Measurements from ENCODE around the gene HRH3. TPM values are rescaled to one million over a fixed set of nuclear protein-coding genes. Genes with fewer than 3 reads are reported as not detected.

Gene HRH3
- total RNA-seq, 6 donors from 2014 or later: not detected

- H3K27ac ChIP-seq: no peak overlapping the region
- no peak for TF ChIP-seq POLR2AphosphoS5 (IDR thresholded peaks at IDR 0.05)
- no peak for TF ChIP-seq EP300 (IDR thresholded peaks at IDR 0.05)
- TF ChIP-seq POLR2A (IDR thresholded peaks at IDR 0.05): no peak
- TF ChIP-seq, protein P1, sequence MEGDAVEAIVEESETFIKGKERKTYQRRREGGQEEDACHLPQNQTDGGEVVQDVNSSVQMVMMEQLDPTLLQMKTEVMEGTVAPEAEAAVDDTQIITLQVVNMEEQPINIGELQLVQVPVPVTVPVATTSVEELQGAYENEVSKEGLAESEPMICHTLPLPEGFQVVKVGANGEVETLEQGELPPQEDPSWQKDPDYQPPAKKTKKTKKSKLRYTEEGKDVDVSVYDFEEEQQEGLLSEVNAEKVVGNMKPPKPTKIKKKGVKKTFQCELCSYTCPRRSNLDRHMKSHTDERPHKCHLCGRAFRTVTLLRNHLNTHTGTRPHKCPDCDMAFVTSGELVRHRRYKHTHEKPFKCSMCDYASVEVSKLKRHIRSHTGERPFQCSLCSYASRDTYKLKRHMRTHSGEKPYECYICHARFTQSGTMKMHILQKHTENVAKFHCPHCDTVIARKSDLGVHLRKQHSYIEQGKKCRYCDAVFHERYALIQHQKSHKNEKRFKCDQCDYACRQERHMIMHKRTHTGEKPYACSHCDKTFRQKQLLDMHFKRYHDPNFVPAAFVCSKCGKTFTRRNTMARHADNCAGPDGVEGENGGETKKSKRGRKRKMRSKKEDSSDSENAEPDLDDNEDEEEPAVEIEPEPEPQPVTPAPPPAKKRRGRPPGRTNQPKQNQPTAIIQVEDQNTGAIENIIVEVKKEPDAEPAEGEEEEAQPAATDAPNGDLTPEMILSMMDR (IDR thresholded peaks at IDR 0.05): no peak
- H3K27me3 ChIP-seq: no peaks in the 10 kb centered on the region
- no peak for ATAC-seq (ENCODE audit: low FRiP score in 2 of 2)
- DNase-seq: no peak
- no peaks in the 10 kb centered on the region for H3K9me3 ChIP-seq
- 84 to 98% methylated on average over 10 of the region's 10 CpGs for WGBS, 2 donors
- peaks cover 5 to 81% (median 43%) of the 10 kb centered on the region in 4 donors for H3K36me3 ChIP-seq
- no peaks in the 10 kb centered on the region for H3K4me1 ChIP-seq
- no peak overlapping the region for H3K4me3 ChIP-seq
These were observed 47.5 kb upstream of the HRH3 start for GRCh38 chr20:62267543-62267942.

- Histone ChIP-seq H3K36me3 (peaks cover 0 to 81% (median 39%) of the 10 kb centered on the region in 4 donors), H3K4me1 (no peaks in the 10 kb centered on the region), H3K4me3 (no peak overlapping the region), H3K9me3 (no peaks in the 10 kb centered on the region), H3K27me3 (no peaks in the 10 kb centered on the region), H3K27ac (no peak overlapping the region)
- ATAC-seq (ENCODE audit: low FRiP score in 2 of 2) (no peak), DNase-seq (no peak)
- TF ChIP-seq POLR2A (IDR thresholded peaks at IDR 0.05) (no peak), POLR2AphosphoS5 (IDR thresholded peaks at IDR 0.05) (no peak), EP300 (IDR thresholded peaks at IDR 0.05) (no peak)
- TF ChIP-seq, protein P1 (IDR thresholded peaks at IDR 0.05): no peak
- WGBS, 2 donors: 95 to 97% methylated on average over 13 of the region's 13 CpGs
These were observed 46.8 kb upstream of the HRH3 start for GRCh38 chr20:62266851-62267250.

- H3K4me1 ChIP-seq: no peaks in the 10 kb centered on the region
- no peak for ATAC-seq (ENCODE audit: low FRiP score in 2 of 2)
- 94 to 96% methylated on average over 10 of the region's 10 CpGs for WGBS, 2 donors
These were observed 46.3 kb upstream of the HRH3 start for GRCh38 chr20:62266340-62266739.

DNA sequence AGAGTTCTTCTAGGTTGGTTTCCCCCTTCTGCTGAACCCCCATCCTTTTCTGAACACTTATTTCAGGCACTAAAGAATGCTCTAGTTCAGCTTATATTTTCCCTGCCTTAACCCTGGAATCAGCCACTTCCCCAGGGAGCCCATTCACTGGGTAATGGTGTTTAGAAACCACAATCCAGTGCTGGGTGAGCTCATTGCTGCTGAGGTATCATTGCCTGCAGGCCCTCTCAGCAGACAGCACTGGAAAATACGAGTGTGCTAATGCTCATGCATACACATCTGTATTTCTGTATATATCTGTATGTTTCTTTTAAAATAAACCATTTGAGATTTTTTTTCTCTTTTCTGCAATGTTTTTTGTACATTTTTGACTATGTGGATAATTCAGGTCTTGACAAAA, 45.3 kb upstream of the HRH3 start:
- WGBS, 2 donors: 100% methylated on average over 1 of the region's 1 CpG
- no peak for ATAC-seq (ENCODE audit: low FRiP score in 2 of 2)
- H3K36me3 ChIP-seq: peaks cover 0 to 89% (median 47%) of the 10 kb centered on the region in 4 donors

More at GRCh38 chr20:62266340-62266739, 46.3 kb upstream of the HRH3 start:
- no peaks in the 10 kb centered on the region for H3K27me3 ChIP-seq
- H3K9me3 ChIP-seq: no peaks in the 10 kb centered on the region
- no peak for TF ChIP-seq POLR2AphosphoS5 (IDR thresholded peaks at IDR 0.05)
- TF ChIP-seq, protein P1 (IDR thresholded peaks at IDR 0.05): no peak
- TF ChIP-seq EP300 (IDR thresholded peaks at IDR 0.05): no peak
- TF ChIP-seq POLR2A (IDR thresholded peaks at IDR 0.05): no peak
- no peak overlapping the region for H3K4me3 ChIP-seq
- DNase-seq: no peak
- H3K27ac ChIP-seq: no peak overlapping the region
- peaks cover 0 to 81% (median 40%) of the 10 kb centered on the region in 4 donors for H3K36me3 ChIP-seq

More for the DNA sequence above, 45.3 kb upstream of the HRH3 start:
- no peak overlapping the region for H3K27ac ChIP-seq
- H3K4me3 ChIP-seq: no peak overlapping the region
- no peak for DNase-seq
- H3K4me1 ChIP-seq: no peaks in the 10 kb centered on the region
- no peaks in the 10 kb centered on the region for H3K27me3 ChIP-seq
- TF ChIP-seq POLR2A (IDR thresholded peaks at IDR 0.05): no peak
- TF ChIP-seq EP300 (IDR thresholded peaks at IDR 0.05): no peak
- TF ChIP-seq, protein P1 (IDR thresholded peaks at IDR 0.05): no peak
- TF ChIP-seq POLR2AphosphoS5 (IDR thresholded peaks at IDR 0.05): no peak
- no peaks in the 10 kb centered on the region for H3K9me3 ChIP-seq
